ENCODE results near the gene IRX5.

The IRX5 gene

DNA sequence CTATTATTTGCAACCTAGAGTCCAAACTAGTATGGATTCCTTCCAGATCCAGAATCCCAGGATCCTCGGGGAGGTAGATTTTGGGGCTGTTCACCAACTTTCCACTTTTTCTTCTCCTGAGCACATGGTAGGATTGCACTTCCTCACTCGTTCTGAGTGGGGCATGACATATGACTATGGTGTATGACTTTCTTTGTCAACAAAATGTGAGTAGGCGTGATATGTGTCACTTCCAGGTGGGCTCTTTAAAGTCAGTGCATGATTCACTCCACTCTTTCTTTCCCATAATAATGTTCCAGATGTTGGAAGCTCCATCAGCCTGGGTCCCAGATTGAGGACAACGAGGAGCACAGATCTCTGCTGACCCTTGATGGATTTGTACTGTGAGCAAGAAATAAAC is 21.5 kb downstream of the IRX5 start:
- Mint-ChIP-seq H3K4me3 (no peak overlapping the region), H3K9me3 (no peaks in the 10 kb centered on the region), H3K36me3 (ENCODE audit: low read depth) (no peaks in the 10 kb centered on the region), H3K27me3 (ENCODE audit: low read depth) (peaks cover 5% of the 10 kb centered on the region), H3K4me1 (ENCODE audit: low read depth) (no peaks in the 10 kb centered on the region), H3K27ac (no peak overlapping the region)

DNA sequence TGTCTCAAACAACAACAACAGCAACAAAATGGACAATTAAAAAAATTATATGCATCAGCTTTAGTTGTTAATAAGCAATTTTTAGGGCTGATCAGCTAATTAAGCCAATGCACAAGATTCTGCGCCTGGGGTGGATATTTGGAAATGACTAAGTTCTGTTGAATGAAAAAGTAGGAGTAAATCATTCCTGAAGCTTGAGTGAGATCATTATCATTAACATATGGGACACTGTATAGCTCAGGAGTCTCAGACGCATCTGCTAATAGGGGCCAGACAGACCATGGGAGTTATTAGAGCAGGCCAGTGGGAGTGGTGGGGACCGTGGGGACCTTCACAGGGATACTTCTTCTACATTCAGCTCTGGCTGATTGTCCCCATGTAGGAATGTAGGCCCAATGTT is 22.8 kb downstream of the IRX5 start:
- no peak overlapping the region for H3K27ac Mint-ChIP-seq
- no peaks in the 10 kb centered on the region for H3K36me3 Mint-ChIP-seq (ENCODE audit: low read depth)
- H3K4me3 Mint-ChIP-seq, result no peak overlapping the region
- no peaks in the 10 kb centered on the region for H3K4me1 Mint-ChIP-seq (ENCODE audit: low read depth)
- peaks cover 5% of the 10 kb centered on the region for H3K27me3 Mint-ChIP-seq (ENCODE audit: low read depth)
- H3K9me3 Mint-ChIP-seq, result no peaks in the 10 kb centered on the region

DNA sequence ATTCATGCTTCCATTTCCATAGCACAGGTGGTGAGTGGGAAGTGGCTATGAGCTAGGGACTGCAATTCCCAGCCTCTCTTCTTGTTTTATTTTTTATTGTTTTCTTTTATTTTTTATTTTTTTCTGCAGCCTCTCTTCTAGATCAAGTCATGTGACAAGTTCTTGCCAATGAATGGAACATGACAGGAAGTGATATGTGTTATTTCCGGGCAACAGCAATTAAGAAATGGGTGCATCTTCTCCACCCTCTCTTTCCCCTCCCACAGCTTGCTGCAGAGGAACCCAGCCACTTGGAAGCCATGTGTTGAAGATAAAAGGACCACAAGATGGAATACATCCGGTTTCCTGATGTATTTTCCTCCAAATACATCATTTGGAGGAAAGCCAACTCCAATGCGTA is 23.6 kb downstream of the IRX5 start:
- Mint-ChIP-seq H3K4me3 (no peak overlapping the region), H3K27me3 (ENCODE audit: low read depth) (peaks cover 5% of the 10 kb centered on the region), H3K36me3 (ENCODE audit: low read depth) (no peaks in the 10 kb centered on the region), H3K9me3 (no peaks in the 10 kb centered on the region), H3K4me1 (ENCODE audit: low read depth) (no peaks in the 10 kb centered on the region), H3K27ac (no peak overlapping the region)

DNA sequence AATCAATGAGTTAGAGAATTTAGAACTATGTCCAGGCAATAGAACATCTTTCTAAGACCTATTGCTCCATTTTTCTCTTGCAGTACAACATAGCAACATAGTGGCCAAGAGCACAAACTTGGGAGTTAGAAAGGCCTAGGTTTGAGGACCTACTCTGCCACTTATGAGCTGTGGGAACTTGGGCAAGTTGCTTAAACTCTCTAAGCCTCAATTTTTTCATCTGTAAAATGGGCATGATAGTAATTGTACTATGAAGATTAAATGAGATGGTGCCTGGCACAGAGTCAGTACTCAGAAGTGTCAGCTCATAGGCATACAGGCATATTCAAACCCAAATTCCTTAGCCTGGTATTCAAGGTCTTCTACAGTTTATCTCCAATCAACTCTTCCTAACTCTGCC is 25.1 kb downstream of the IRX5 start:
- Mint-ChIP-seq H3K9me3 (no peaks in the 10 kb centered on the region), H3K4me1 (ENCODE audit: low read depth) (no peaks in the 10 kb centered on the region), H3K4me3 (no peak overlapping the region), H3K27me3 (ENCODE audit: low read depth) (peaks cover 5% of the 10 kb centered on the region), H3K36me3 (ENCODE audit: low read depth) (no peaks in the 10 kb centered on the region), H3K27ac (no peak overlapping the region)

DNA sequence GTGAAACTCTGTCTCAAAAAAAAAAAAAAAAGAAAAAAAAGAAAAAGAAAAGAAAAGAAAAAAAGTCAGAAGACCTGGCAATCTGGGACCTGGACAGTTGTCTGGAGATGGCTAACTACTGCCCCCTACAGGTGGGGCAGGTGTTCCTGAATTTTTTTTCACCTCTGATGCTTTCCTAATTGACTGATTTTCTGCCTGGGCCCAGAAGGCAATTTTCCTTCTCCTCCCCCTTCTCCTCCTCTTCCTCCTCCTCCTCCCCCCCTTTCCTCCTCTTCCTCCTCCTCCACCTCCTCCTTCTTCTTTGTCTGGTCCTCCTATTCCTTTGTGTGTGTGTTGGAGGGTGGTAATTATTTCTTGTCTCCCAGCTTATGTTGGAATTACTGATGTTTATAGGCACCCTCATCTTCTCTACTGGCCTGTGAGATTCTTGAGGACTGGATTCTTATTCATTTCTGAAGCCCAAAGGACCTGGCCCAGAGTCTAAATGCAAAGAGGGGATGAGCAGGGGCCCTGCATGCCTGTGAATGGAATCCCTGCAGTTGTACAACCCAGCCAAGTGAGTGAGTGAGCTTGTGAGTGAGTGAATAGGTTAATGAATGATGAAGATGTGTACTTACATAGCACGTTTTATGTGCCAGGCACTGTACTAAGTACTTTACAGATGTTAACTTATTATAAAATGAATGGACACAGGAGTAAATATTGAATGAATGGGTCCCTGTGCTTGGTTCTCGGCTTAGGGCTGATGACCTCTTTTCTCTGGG is 26.9 kb downstream of the IRX5 start:
- Mint-ChIP-seq H3K27ac (no peak overlapping the region), H3K4me3 (no peak overlapping the region), H3K36me3 (ENCODE audit: low read depth) (no peaks in the 10 kb centered on the region), H3K4me1 (ENCODE audit: low read depth) (no peaks in the 10 kb centered on the region), H3K9me3 (no peaks in the 10 kb centered on the region), H3K27me3 (ENCODE audit: low read depth) (peaks cover 3% of the 10 kb centered on the region)

DNA sequence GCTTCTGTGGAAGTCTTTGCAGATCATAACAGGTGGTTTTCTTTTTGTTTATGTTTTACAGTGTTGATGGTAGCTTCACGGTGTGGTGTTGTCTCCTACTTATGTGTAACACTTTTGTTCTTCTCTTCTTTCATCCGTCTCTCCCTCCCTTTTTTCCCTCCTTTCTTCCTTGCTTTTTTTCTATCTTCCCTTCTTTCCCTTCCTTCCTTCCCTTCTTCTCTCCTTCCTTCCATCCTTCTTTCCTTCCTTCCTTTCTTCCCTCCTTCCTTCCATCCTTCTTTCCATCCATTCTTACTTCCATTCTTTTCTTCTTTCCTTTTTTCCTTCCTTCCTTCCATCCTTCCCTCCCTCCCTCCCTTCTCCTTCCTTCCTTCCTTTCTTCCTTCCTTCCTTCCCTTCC is 31.4 kb downstream of the IRX5 start:
- H3K27ac Mint-ChIP-seq, result no peak overlapping the region
- H3K36me3 Mint-ChIP-seq (ENCODE audit: low read depth), result no peaks in the 10 kb centered on the region
- no peaks in the 10 kb centered on the region for H3K4me1 Mint-ChIP-seq (ENCODE audit: low read depth)
- no peaks in the 10 kb centered on the region for H3K9me3 Mint-ChIP-seq
- no peaks in the 10 kb centered on the region for H3K27me3 Mint-ChIP-seq (ENCODE audit: low read depth)
- no peak overlapping the region for H3K4me3 Mint-ChIP-seq

DNA sequence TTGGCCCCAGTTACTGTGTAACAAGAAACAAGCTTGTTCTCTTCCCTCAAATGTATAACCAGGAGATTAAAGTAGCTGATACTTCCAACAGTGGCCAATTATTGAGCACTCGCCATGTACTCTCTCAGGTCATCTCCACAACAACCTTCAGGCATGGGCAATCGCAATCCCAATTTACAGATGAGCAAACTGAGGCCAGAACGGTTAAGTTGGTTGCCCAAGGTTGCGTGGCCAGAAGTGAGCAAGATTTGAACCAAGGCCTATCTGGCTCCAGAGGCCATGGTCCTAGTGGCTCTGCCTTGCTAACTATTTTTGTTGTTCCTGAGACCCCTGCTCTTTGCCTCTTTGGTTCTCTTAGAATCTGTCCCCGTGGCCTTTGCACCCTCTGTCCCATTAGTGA is 33.6 kb downstream of the IRX5 start:
- Mint-ChIP-seq H3K36me3 (ENCODE audit: low read depth) (no peaks in the 10 kb centered on the region), H3K9me3 (no peaks in the 10 kb centered on the region), H3K4me1 (ENCODE audit: low read depth) (no peaks in the 10 kb centered on the region), H3K27me3 (ENCODE audit: low read depth) (no peaks in the 10 kb centered on the region), H3K4me3 (no peak overlapping the region), H3K27ac (no peak overlapping the region)

DNA sequence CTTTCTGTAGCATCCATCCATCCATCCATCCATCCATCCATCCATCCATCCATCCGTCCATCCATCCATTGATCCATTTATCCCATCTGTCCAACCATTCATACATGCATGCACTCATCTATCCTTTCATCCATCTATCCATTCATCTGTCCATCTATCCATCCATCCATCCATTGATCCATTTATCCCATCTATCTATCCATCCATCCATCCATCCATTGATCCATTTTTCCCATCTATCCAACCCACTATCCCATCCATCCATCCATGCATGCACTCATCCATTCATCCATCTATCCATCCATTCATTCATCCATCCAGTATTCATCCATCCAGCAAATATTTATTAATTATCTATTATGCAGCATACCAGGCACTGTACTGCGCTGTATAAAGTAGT is 34.8 kb downstream of the IRX5 start:
- Mint-ChIP-seq H3K9me3 (no peaks in the 10 kb centered on the region), H3K4me1 (ENCODE audit: low read depth) (no peaks in the 10 kb centered on the region), H3K4me3 (no peak overlapping the region), H3K36me3 (ENCODE audit: low read depth) (no peaks in the 10 kb centered on the region), H3K27ac (no peak overlapping the region), H3K27me3 (ENCODE audit: low read depth) (no peaks in the 10 kb centered on the region)

DNA sequence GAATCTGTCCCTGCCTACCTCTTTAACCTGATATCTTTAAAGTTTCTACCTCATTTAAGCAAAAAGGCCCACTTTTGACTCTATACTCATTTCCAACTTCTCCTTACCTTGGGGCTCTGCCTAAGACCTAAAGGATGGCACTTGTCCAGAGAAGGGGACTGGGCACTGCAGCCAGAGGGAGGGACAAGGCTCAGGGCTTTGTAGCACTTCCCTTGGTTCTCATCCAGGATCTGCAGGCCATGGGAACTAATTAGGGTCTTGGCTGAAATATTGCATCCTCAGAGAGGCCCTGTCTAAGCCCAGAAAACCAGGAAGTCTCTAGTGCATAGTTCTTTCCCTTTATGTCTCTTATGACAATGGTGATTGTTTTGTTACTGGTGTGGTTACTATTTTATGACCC is 37.3 kb downstream of the IRX5 start:
- Mint-ChIP-seq H3K36me3 (ENCODE audit: low read depth) (no peaks in the 10 kb centered on the region), H3K9me3 (no peaks in the 10 kb centered on the region), H3K27me3 (ENCODE audit: low read depth) (no peaks in the 10 kb centered on the region), H3K27ac (no peak overlapping the region), H3K4me3 (no peak overlapping the region), H3K4me1 (ENCODE audit: low read depth) (no peaks in the 10 kb centered on the region)

DNA sequence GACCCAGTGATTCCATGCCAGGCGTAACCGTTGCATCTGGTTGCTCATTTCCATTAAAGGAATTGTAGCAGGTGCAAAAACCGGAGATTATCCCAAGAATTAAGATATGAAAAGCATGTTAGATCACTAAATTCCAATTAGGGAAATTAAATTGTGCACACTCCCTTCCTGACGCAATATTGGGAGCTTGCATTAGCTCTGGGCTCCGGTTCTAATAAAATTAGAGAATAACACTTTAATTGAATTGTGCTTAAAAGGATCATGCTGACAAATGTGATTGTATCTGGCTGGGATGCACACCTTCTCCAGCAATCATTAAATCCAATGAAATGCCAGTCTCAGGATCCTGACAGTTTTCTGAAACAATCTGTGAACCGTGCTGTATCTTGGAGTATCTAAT is 38.1 kb downstream of the IRX5 start:
- Mint-ChIP-seq H3K36me3 (ENCODE audit: low read depth) (no peaks in the 10 kb centered on the region), H3K27ac (no peak overlapping the region), H3K9me3 (no peaks in the 10 kb centered on the region), H3K27me3 (ENCODE audit: low read depth) (no peaks in the 10 kb centered on the region), H3K4me1 (ENCODE audit: low read depth) (no peaks in the 10 kb centered on the region), H3K4me3 (no peak overlapping the region)

DNA sequence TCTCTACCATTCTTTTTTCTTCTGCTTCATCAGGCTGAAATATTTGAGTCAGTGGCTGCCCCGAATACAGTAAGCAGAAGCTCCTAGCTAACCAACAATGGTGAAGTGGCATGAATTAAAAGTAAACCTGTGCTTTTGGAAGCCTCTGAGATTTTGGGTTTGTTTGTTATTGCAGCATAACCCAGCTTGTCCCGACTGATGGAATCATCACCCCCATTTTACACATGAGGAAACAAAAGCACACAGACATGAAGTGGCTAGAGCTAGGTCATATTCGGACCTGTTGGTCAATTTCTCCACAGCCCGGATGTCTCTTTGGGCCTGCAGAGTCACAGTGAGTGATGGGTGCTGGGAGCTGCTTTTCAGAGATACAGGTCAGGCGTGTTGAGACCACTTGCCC is 39.4 kb downstream of the IRX5 start:
- Mint-ChIP-seq H3K9me3 (no peaks in the 10 kb centered on the region), H3K27ac (no peak overlapping the region), H3K36me3 (ENCODE audit: low read depth) (no peaks in the 10 kb centered on the region), H3K4me3 (no peak overlapping the region), H3K27me3 (ENCODE audit: low read depth) (no peaks in the 10 kb centered on the region), H3K4me1 (ENCODE audit: low read depth) (no peaks in the 10 kb centered on the region)

DNA sequence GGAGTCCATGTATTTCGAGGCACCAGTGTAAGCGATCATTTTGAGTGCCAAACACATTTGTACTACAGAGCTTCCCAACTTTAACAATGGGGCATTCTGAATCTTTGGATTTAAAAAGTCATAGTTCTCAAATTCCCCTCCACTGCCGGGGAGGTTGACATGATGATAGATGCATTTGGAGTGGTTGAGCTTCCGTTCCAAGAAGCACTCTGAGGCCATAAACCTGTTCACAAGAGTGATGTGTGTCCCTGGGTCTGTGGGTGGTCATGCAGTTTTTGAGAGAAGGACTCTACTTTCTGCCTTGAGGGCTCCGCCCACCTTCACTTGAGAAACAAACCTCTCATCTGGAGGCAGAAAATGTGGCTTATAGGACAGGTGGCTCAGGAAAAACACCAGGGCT is 43.7 kb downstream of the IRX5 start:
- H3K36me3 Mint-ChIP-seq (ENCODE audit: low read depth), result no peaks in the 10 kb centered on the region
- no peaks in the 10 kb centered on the region for H3K9me3 Mint-ChIP-seq
- no peaks in the 10 kb centered on the region for H3K4me1 Mint-ChIP-seq (ENCODE audit: low read depth)
- H3K27ac Mint-ChIP-seq, result no peak overlapping the region
- no peak overlapping the region for H3K4me3 Mint-ChIP-seq
- H3K27me3 Mint-ChIP-seq (ENCODE audit: low read depth), result no peaks in the 10 kb centered on the region

DNA sequence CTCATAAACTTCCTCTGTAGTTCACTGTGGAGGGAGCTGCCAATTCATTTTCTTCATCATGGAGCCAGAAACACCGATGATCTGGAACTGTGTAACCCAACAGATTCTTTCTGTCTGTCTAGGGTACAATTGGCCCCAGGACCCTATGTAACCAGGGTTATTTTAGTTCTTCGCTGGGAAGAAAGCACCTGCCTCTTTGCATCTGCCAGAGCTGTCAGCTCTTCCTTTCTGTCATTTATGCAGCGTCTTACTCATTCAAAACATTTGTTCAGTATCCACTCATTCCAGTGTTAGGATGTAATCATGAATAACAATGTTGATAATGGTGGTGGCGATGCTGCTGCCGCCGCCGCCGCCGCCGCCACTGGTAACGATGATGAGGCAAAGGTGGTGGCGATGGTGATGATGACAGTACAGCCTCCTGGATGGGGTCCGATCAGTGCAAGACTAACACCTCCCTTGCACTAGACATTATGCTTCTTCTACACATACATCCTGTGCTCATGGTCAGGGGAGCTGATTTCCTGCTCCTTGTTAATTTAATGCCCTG is 46.1 kb downstream of the IRX5 start:
- no peaks in the 10 kb centered on the region for H3K36me3 Mint-ChIP-seq (ENCODE audit: low read depth)
- no peak overlapping the region for H3K4me3 Mint-ChIP-seq
- no peaks in the 10 kb centered on the region for H3K9me3 Mint-ChIP-seq
- H3K27me3 Mint-ChIP-seq (ENCODE audit: low read depth), result no peaks in the 10 kb centered on the region
- no peaks in the 10 kb centered on the region for H3K4me1 Mint-ChIP-seq (ENCODE audit: low read depth)
- H3K27ac Mint-ChIP-seq, result no peak overlapping the region

DNA sequence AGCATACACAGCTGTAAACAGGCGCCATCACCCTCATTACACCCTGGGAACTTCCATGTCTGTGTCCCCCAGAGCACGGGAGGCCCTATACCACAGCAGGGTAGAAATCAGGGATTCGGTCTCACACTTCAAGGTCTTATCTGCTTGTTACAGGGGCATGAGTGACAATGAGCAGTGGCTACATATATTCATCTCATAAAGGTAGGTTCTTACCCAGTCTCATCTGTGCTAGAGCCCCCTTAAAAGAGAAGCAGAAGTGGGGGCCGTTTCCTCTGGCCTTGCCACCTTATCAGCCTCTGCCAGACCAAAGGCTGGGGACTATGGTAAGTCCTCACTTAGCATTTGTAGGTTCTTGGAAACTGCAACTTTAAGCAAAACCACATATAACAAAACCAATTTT is 46.5 kb downstream of the IRX5 start:
- Mint-ChIP-seq H3K36me3 (ENCODE audit: low read depth) (no peaks in the 10 kb centered on the region), H3K27me3 (ENCODE audit: low read depth) (no peaks in the 10 kb centered on the region), H3K4me1 (ENCODE audit: low read depth) (no peaks in the 10 kb centered on the region), H3K9me3 (no peaks in the 10 kb centered on the region), H3K4me3 (no peak overlapping the region), H3K27ac (no peak overlapping the region)

DNA sequence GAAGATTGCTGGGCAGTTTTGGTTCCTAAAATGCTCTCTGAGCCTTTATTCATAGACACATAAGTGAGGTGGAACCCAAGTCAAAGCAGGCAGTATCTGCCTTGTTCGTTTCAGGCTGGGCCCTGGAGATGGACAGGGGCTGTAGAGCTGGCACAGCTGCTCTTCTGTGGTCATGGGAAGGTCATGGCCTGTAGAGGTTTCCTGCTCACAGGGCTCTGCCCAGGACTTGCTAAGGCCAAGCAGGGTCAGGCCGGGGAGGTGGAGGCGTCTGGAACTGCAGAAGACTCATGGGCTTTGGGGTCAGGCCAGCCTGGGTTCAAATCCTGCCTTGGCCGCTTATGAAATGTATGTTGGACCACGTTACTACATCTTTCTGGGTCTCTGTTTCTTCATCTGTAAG is 50.2 kb downstream of the IRX5 start:
- Mint-ChIP-seq H3K9me3 (no peaks in the 10 kb centered on the region), H3K36me3 (ENCODE audit: low read depth) (no peaks in the 10 kb centered on the region), H3K27me3 (ENCODE audit: low read depth) (no peaks in the 10 kb centered on the region), H3K4me1 (ENCODE audit: low read depth) (no peaks in the 10 kb centered on the region), H3K27ac (no peak overlapping the region), H3K4me3 (no peak overlapping the region)
